Fibroblast of villous mesenchyme (primary cell): ENCODE data around the gene GCA. TPM values are rescaled to one million over a fixed set of nuclear protein-coding genes. Genes with fewer than 3 reads are reported as not detected.

Experiments
- DNase-seq: peaks from one replicate; pipeline ENCODE4 v3.0.0-alpha.2; 2010; ENCODE audit warnings: low read depth
- H3K4me3 ChIP-seq: 2 replicates; pipeline ENCODE4 v1.5.1; 2011; ENCODE audit warnings: low read depth, mild to moderate bottlenecking, low read length
- total RNA-seq: library from RNA; depleted of rRNA; stranded (reverse); fragments of >200 nt; gene quantifications from 2 replicates; pipeline ENCODE4 v1.2.3, GENCODE V29; 2012
- TF ChIP-seq, protein P1 (sequence below): IDR thresholded peaks from 2 replicates; pipeline ENCODE4 v1.5.1; 2012; ENCODE audit warnings: low read depth, mild to moderate bottlenecking, low read length; ENCODE audit not compliant: insufficient read depth

The GCA gene
- total RNA-seq, 1 donor: 3.9 TPM

GRCh38 chr2:162342841-162343240 lies 1.1 kb upstream of the GCA start:
- H3K4me3 ChIP-seq: no peak overlapping the region
- no peak for DNase-seq
- TF ChIP-seq, protein P1, sequence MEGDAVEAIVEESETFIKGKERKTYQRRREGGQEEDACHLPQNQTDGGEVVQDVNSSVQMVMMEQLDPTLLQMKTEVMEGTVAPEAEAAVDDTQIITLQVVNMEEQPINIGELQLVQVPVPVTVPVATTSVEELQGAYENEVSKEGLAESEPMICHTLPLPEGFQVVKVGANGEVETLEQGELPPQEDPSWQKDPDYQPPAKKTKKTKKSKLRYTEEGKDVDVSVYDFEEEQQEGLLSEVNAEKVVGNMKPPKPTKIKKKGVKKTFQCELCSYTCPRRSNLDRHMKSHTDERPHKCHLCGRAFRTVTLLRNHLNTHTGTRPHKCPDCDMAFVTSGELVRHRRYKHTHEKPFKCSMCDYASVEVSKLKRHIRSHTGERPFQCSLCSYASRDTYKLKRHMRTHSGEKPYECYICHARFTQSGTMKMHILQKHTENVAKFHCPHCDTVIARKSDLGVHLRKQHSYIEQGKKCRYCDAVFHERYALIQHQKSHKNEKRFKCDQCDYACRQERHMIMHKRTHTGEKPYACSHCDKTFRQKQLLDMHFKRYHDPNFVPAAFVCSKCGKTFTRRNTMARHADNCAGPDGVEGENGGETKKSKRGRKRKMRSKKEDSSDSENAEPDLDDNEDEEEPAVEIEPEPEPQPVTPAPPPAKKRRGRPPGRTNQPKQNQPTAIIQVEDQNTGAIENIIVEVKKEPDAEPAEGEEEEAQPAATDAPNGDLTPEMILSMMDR: no peak

GRCh38 chr2:162343492-162343823 lies 474 bp upstream of the GCA start:
- TF ChIP-seq, protein P1: no peak
- DNase-seq: no peak
- H3K4me3 ChIP-seq: peak overlapping the region; percentile 80

DNA sequence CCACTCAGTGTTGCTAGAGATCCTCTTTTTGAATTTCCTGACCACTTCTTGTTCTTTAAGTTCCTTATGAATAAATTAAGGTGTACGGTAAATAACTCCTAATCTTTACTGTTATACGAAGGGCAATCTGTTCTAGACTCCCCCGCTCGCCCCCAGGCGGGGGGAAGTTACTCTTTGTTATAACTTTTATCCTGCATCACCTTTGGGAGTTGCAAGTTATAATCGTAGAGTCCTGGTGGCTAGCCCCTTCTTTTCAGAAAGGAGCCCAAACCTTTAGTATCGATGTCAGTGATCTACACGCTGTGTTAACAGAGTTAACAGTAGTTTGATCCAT lies 652 bp downstream of the GCA start:
- peak; percentile 2 for DNase-seq
- peak overlapping the region; percentile 80 for H3K4me3 ChIP-seq
- TF ChIP-seq, protein P1: no peak

- peak; percentile 10 for DNase-seq
- H3K4me3 ChIP-seq: no peak overlapping the region
- TF ChIP-seq, protein P1: no peak
Observed at GRCh38 chr2:162365392-162365791, 21.5 kb downstream of the GCA start.

GRCh38 chr2:162368494-162368893 lies 24.6 kb downstream of the GCA start:
- DNase-seq: no peak
- TF ChIP-seq, protein P1: no peak
- H3K4me3 ChIP-seq: no peak overlapping the region

- TF ChIP-seq, protein P1: no peak
- no peak overlapping the region for H3K4me3 ChIP-seq
- DNase-seq: no peak
Observed at GRCh38 chr2:162369551-162369950, 25.6 kb downstream of the GCA start.

DNA sequence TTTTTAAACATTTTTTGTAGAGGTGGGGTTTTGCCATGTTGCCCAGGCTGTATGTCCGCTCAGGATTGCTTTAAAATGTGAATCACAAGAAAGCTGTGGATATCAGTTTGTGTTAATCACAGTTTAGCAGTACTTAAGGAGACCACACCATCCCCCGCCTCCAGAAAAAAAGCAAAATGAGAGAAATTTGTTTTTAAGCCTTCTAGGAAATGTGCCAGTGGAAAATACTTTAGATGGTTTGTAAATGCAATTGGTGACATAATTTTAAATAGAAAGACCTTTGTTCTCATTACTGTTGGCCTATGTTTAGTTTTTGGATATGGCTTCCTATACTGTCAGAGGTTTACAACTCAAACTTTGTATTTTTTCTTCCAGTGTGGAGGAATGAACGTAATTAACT lies 27.0 kb downstream of the GCA start:
- H3K4me3 ChIP-seq: no peak overlapping the region
- TF ChIP-seq, protein P1: no peak
- DNase-seq: no peak
